Adrenal gland (tissue), 12 donors: ENCODE results near the gene SLC25A34. TPM values are rescaled to one million over a fixed set of nuclear protein-coding genes. Genes with fewer than 3 reads are reported as not detected.
A peak's percentile ranks its signal among the peaks of the same experiment; 100 is the strongest.

ENCODE experiments used
- DNase-seq, 7 donors: peaks; one replicate each; pipeline ENCODE4 v3.0.0-alpha.2; 2019 to 2020
- H3K27ac ChIP-seq, 5 donors: fragments of 200-600 bp; sonication (generic) in 4 of 5; 1 replicate in 3 of 5; 2 replicates in 2 of 5; pipeline versions ENCODE4 v1.5.1 to v1.8.0; 2016 to 2020; ENCODE audit warnings: mild to moderate bottlenecking in 1 of 5
- H3K27me3 ChIP-seq: fragments of 200-600 bp; 2 replicates; pipeline ENCODE4 v1.8.0; 2021
- H3K36me3 ChIP-seq, 2 donors: fragments of 200-600 bp; replicated peaks in 1 of 2; 1 replicate in 1 of 2; 2 replicates in 1 of 2; pipeline versions ENCODE4 v1.5.1 to v1.8.0; 2018 to 2022
- H3K4me1 ChIP-seq, 2 donors: fragments of 200-600 bp; replicated peaks in 1 of 2; 1 replicate in 1 of 2; 2 replicates in 1 of 2; pipeline versions ENCODE4 v1.5.1 to v1.8.0; 2018 to 2021
- H3K4me3 ChIP-seq, 4 donors: fragments of 200-600 bp; sonication (generic) in 3 of 4; one replicate each; pipeline ENCODE4 v1.5.1; 2016 to 2018
- H3K9me3 ChIP-seq, 3 donors: fragments of 200-600 bp; sonication (generic) in 1 of 3; replicated peaks in 1 of 3; 1 replicate in 2 of 3; 2 replicates in 1 of 3; pipeline versions ENCODE4 v1.5.1 to v1.8.0; 2016 to 2021
- POLR2A ChIP-seq, 2 donors: fragments of 450-650 bp; IDR thresholded peaks; one replicate each; pipeline ENCODE4 v1.6.1; 2017; ENCODE audit warnings: antibody characterized with exemption in 2 of 2, mild to moderate bottlenecking in 2 of 2, moderate library complexity in 1 of 2
- WGBS, 4 donors: extraction: QIAGEN DNeasy Blood & Tissue Kit in 2 of 4; methylation state at CpG; one replicate each; pipeline versions ENCODE4 v1.1.5 to v1.1.7; 2013 to 2017; 5-methylcytosine and 5-hydroxymethylcytosine counted together
- intact Hi-C, 2 donors: fragments of 100-400 bp; cut with DNase I; formaldehyde crosslinking; loops; one replicate each; pipeline versions ENCODE4 v1.14.1 to v1.15.0; 2022 to 2023
- polyA plus RNA-seq, 3 donors: library from polyadenylated mRNA; stranded (reverse); fragments of 200-250 nt in 2 of 3; fragments of 350-450 nt in 1 of 3; fragmentation: Illumina TruSeq in 1 of 3; extraction: RNeasy Lipid Tissue Mini Kit (QIAGEN cat#74804) in 1 of 3; gene quantifications; one replicate each; pipeline ENCODE4 v1.2.3, GENCODE V29; 2013 to 2014
- total RNA-seq, 9 donors: library from RNA; depleted of rRNA in 4 of 9; stranded (reverse); fragments of >200 nt in 4 of 9; fragments of 120-200 nt in 1 of 9; fragmentation: NEBNext Ultra II Directional in 1 of 9; extraction: Animal tissue kit (Norgen Biotek cat#: 25700) in 1 of 9; gene quantifications; one replicate each; pipeline versions ENCODE4 v1.1.0 to v1.2.4, GENCODE V29; 2013 to 2023
- TF ChIP-seq, protein P1 (sequence below), 6 experiments: fragments of 450-650 bp in 4 of 6; fragments of 200-600 bp in 2 of 6; sonication (generic) in 1 of 6; IDR thresholded peaks; 1 replicate in 5 of 6; 2 replicates in 1 of 6; pipeline versions ENCODE4 v1.5.1 to v1.8.0; 2016 to 2021; ENCODE audit warnings: antibody characterized with exemption in 6 of 6, mild to moderate bottlenecking in 2 of 6, moderate library complexity in 1 of 6
- donor health status: healthy with polysubstance abuse.
- donor health status: Bipolar disorder and iron deficiency.
- donor health status: DM: yes; HTN: yes; CAD: no.
- donor health status: DM: no; HTN: no; CAD: no.
- donor health status: DM: no; HTN: no; CAD: no.
- donor health status: DM: yes; HTN: yes; CAD: no.

The SLC25A34 gene
- total and polyA plus RNA-seq, 12 donors = 0.44 to 12.3 (median 5.7) TPM

DNA sequence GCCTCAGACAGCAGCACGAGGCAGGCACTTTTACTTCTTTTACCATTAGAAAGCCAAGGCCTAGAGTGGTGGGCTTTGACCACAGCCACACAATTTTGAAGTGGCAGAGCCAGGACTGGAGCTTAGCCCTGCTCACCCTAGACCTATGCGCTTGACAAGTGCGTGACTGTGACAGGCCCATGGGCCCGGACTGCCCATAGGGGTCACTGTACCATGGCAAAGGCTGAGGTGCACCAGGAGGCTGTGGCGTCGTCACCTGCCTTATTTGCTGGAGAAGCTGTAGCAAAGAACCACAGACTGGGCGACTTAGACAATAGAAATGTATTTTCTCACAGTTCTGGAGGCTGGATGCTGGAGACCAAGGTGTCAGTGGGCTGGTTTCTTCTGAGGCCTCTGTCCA lies 3.7 kb downstream of the SLC25A34 start:
- Histone ChIP-seq H3K4me1 (peaks cover 18 to 36% of the 10 kb centered on the region in 2 donors), H3K36me3 (peaks cover 0 to 3% of the 10 kb centered on the region in 2 donors), H3K9me3 (no peaks in the 10 kb centered on the region), H3K27me3 (no peaks in the 10 kb centered on the region), H3K27ac (peak overlapping the region in 1 of 5 donors; percentile 66), H3K4me3 (no peak overlapping the region)
- DNase-seq = no peak
- 89 to 98% (median 92%) methylated on average over 6 to 7 of the region's 7 CpGs for WGBS, 4 donors
- TF ChIP-seq, protein P1, sequence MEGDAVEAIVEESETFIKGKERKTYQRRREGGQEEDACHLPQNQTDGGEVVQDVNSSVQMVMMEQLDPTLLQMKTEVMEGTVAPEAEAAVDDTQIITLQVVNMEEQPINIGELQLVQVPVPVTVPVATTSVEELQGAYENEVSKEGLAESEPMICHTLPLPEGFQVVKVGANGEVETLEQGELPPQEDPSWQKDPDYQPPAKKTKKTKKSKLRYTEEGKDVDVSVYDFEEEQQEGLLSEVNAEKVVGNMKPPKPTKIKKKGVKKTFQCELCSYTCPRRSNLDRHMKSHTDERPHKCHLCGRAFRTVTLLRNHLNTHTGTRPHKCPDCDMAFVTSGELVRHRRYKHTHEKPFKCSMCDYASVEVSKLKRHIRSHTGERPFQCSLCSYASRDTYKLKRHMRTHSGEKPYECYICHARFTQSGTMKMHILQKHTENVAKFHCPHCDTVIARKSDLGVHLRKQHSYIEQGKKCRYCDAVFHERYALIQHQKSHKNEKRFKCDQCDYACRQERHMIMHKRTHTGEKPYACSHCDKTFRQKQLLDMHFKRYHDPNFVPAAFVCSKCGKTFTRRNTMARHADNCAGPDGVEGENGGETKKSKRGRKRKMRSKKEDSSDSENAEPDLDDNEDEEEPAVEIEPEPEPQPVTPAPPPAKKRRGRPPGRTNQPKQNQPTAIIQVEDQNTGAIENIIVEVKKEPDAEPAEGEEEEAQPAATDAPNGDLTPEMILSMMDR (IDR thresholded peaks at IDR 0.05) = no peak
- TF ChIP-seq POLR2A (IDR thresholded peaks at IDR 0.05) = no peak
- intact Hi-C loops = loop anchor here in 1 of 2 donors (2.0 to 5.0 kb wide), 2 partner anchors 57 to 147 kb away; partner anchors contain the start of gene PLEKHM2

DNA sequence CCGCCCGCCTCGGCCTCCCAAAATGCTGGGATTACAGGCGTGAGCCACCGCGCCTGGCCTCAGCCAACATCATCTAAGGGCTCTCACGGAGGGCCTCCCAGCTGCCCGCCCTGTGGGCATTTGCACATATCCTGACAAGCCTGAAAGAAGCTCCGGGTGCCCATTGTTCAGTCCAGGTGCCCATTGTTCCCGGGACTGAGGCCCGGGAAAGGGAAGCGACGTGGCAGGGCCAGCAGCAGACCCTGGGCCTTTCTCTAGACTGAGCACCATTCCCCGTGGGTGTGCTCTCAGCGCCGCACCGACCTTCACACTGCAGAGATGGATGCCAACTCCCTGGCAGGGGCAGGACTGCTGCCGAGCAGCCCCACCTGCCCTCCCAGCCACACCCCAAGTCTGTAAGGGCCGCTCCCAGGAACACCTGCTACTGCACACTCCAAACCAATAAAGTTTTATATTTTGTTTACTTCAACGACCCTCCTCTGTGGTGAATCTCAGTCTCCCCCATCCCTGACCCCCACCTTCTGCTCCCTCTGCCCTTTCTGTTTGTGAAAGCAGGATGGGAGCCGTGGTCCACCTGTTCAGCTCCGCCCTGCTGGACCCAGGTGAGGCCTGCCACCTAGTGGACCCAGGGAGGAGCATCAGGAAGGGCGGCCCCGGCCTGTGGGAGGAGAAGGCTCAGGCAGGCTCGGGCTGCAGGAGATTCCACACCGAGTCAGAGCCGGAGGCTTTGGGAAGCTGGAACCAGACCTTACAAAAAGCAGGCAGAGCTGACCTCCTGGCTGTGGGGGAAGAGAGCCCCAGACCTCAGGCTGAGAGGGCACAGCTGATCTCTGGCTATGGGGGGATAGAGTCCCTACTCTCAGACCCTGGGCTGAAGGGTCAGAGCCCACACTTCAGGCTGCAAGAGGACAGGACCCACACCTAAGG lies 5.1 kb downstream of the SLC25A34 start:
- DNase-seq = peak; percentile 81 to 92 (median 88)
- Histone ChIP-seq H3K27me3 (no peaks in the 10 kb centered on the region), H3K4me3 (no peak overlapping the region), H3K4me1 (peaks cover 8 to 22% of the 10 kb centered on the region in 2 donors), H3K27ac (no peak overlapping the region), H3K9me3 (no peaks in the 10 kb centered on the region), H3K36me3 (no peaks in the 10 kb centered on the region)
- TF ChIP-seq, protein P1 (IDR thresholded peaks at IDR 0.05) = peak; percentile 79 to 92 (median 88)
- no peak for TF ChIP-seq POLR2A (IDR thresholded peaks at IDR 0.05)
- WGBS, 4 donors = 43 to 76% (median 49%) methylated on average over 11 to 27 of the region's 27 CpGs
- intact Hi-C loops = loop anchor here in 1 of 2 donors (2.0 kb wide), 1 partner anchor 148 kb away; no protein-coding TSS in a partner anchor

DNA sequence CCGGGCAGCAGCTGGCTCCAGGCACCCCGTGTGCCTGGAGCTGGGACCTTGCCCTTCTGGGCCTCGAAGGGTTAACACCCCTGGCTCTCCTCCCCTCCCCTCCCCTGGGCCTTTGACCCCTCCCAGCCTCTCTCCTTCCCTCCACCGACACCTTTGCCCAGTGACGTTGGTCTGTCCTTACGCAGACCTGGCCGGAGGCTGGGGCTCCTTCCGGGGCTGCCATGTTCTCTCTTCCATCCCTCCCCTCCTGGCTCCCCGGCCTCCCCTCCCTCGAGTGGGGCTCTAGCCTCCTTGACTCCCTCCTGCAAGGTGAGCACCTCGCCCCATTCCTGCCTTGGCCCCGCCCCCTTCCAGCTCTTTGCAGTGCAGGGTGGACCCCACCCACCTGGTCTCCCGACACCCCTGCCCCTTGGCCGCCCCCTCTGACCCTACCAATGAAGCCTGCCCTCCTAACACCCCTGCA lies 6.3 kb downstream of the SLC25A34 start, which contains the start of gene TMEM82:
TSS of gene TMEM82 (plus strand) at position 161 of the 463 bp plus-strand sequence. CDS start at position 222, 61 bp downstream.
- no peaks in the 10 kb centered on the region for H3K36me3 ChIP-seq
- no peaks in the 10 kb centered on the region for H3K27me3 ChIP-seq
- 34 to 41% (median 40%) methylated on average over 11 to 14 of the region's 14 CpGs for WGBS, 4 donors
- H3K9me3 ChIP-seq = no peaks in the 10 kb centered on the region
- no peak within 1 kb of the TSS for H3K27ac ChIP-seq
- H3K4me3 ChIP-seq = no peak within 1 kb of the TSS
- H3K4me1 ChIP-seq = peaks cover 0 to 12% of the 10 kb centered on the region in 2 donors
- peak in 1 of 7 donors; percentile 28 for DNase-seq
- TF ChIP-seq, protein P1 (IDR thresholded peaks at IDR 0.05) = no peak
- TF ChIP-seq POLR2A (IDR thresholded peaks at IDR 0.05) = no peak
- intact Hi-C loops = loop anchor here in 1 of 2 donors (2.0 kb wide), 1 partner anchor 150 kb away; no protein-coding TSS in a partner anchor

DNA sequence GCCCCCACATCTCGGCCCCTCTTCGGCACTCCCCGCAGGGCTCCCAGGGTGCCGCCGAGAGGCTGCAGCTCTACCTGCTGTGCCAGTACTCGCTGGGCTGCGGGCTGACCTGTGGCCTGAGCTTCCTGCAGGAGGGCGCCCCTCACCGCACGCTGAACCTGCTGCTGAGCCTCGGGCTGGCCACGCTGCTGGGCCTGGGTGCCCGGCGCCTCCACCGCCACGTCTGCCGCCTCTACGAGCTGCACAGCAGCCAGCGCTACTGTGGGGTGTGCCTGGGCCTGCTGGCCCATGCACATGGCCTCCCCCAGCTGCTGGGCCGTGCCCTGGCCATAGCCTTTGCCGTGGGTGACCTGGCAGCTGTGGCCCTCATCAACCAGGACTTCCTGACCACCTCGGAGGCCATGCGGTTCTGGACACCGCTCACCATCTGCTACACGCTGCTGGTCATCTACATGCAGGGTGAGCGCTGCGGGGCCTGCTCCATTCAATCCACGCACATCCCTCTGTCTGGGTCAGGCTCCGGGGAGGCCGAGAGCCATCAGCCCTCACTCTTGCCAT lies 8.1 kb downstream of the SLC25A34 start:
- no peak overlapping the region for H3K4me3 ChIP-seq
- DNase-seq = no peak
- 83 to 95% (median 88%) methylated on average over 9 to 30 of the region's 30 CpGs for WGBS, 4 donors
- intact Hi-C loops = no loop called here
- no peaks in the 10 kb centered on the region for H3K36me3 ChIP-seq
- TF ChIP-seq, protein P1 (IDR thresholded peaks at IDR 0.05) = no peak
- TF ChIP-seq POLR2A (IDR thresholded peaks at IDR 0.05) = no peak
- no peak overlapping the region for H3K27ac ChIP-seq
- no peaks in the 10 kb centered on the region for H3K27me3 ChIP-seq
- H3K9me3 ChIP-seq = no peaks in the 10 kb centered on the region
- H3K4me1 ChIP-seq = peaks cover 0 to 13% of the 10 kb centered on the region in 2 donors
